Chondrocyte (in vitro differentiated cells): ENCODE results near the gene CCDC40. TPM values are rescaled to one million over a fixed set of nuclear protein-coding genes. Genes with fewer than 3 reads are reported as not detected.

ENCODE experiments used
- DNase-seq: peaks from one replicate; pipeline ENCODE4 v3.0.0; 2021; ENCODE audit warnings: mixed read lengths, low spot score
- H3K27ac Mint-ChIP-seq: one replicate; pipeline ENCODE4 v1.8.0; 2021; ENCODE audit warnings: mild to moderate bottlenecking, moderate library complexity, mixed read lengths; ENCODE audit not compliant: unreplicated experiment
- H3K27me3 Mint-ChIP-seq: 2 replicates; pipeline ENCODE4 v1.8.0; 2021; ENCODE audit warnings: low read depth, mixed read lengths
- H3K36me3 Mint-ChIP-seq: 2 replicates; pipeline ENCODE4 v1.8.0; 2021; ENCODE audit warnings: low read depth, mixed read lengths
- H3K4me1 Mint-ChIP-seq: 2 replicates; pipeline ENCODE4 v1.8.0; 2021; ENCODE audit warnings: low read depth, mild to moderate bottlenecking, mixed read lengths
- H3K4me3 Mint-ChIP-seq: one replicate; pipeline ENCODE4 v1.8.0; 2021; ENCODE audit warnings: mild to moderate bottlenecking, moderate library complexity, mixed read lengths; ENCODE audit not compliant: unreplicated experiment
- H3K9me3 Mint-ChIP-seq: 2 replicates; pipeline ENCODE4 v1.8.0; 2021; ENCODE audit warnings: low read depth, mixed read lengths
- total RNA-seq: library from RNA; stranded (reverse); gene quantifications from 3 replicates; pipeline ENCODE4 v1.2.1, GENCODE V29; 2021
- TF ChIP-seq, protein P1 (sequence below): fragments of 200-600 bp; sonication (generic); IDR thresholded peaks from 2 replicates; pipeline ENCODE4 v1.5.0; 2021; ENCODE audit warnings: antibody characterized with exemption, mild to moderate bottlenecking, moderate library complexity

Gene CCDC40
- total RNA-seq, 1 donor from 2014 or later: 5.8 TPM

- TF ChIP-seq, protein P1, sequence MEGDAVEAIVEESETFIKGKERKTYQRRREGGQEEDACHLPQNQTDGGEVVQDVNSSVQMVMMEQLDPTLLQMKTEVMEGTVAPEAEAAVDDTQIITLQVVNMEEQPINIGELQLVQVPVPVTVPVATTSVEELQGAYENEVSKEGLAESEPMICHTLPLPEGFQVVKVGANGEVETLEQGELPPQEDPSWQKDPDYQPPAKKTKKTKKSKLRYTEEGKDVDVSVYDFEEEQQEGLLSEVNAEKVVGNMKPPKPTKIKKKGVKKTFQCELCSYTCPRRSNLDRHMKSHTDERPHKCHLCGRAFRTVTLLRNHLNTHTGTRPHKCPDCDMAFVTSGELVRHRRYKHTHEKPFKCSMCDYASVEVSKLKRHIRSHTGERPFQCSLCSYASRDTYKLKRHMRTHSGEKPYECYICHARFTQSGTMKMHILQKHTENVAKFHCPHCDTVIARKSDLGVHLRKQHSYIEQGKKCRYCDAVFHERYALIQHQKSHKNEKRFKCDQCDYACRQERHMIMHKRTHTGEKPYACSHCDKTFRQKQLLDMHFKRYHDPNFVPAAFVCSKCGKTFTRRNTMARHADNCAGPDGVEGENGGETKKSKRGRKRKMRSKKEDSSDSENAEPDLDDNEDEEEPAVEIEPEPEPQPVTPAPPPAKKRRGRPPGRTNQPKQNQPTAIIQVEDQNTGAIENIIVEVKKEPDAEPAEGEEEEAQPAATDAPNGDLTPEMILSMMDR: no peak
- no peak overlapping the region for H3K27ac Mint-ChIP-seq
- H3K36me3 Mint-ChIP-seq: peaks cover 1% of the 10 kb centered on the region
- peaks cover 41% of the 10 kb centered on the region for H3K4me1 Mint-ChIP-seq
- H3K27me3 Mint-ChIP-seq: no peaks in the 10 kb centered on the region
- no peak for DNase-seq
- no peak overlapping the region for H3K4me3 Mint-ChIP-seq
- H3K9me3 Mint-ChIP-seq: no peaks in the 10 kb centered on the region
Observed at GRCh38 chr17:80064696-80065095, 28.3 kb downstream of the CCDC40 start.

- no peaks in the 10 kb centered on the region for H3K36me3 Mint-ChIP-seq
- H3K27ac Mint-ChIP-seq: no peak overlapping the region
- H3K9me3 Mint-ChIP-seq: no peaks in the 10 kb centered on the region
- H3K4me1 Mint-ChIP-seq: peaks cover 37% of the 10 kb centered on the region
- no peak for DNase-seq
- no peaks in the 10 kb centered on the region for H3K27me3 Mint-ChIP-seq
- TF ChIP-seq, protein P1: no peak
- H3K4me3 Mint-ChIP-seq: no peak overlapping the region
Observed at GRCh38 chr17:80065478-80066170, 29.2 kb downstream of the CCDC40 start.

DNA sequence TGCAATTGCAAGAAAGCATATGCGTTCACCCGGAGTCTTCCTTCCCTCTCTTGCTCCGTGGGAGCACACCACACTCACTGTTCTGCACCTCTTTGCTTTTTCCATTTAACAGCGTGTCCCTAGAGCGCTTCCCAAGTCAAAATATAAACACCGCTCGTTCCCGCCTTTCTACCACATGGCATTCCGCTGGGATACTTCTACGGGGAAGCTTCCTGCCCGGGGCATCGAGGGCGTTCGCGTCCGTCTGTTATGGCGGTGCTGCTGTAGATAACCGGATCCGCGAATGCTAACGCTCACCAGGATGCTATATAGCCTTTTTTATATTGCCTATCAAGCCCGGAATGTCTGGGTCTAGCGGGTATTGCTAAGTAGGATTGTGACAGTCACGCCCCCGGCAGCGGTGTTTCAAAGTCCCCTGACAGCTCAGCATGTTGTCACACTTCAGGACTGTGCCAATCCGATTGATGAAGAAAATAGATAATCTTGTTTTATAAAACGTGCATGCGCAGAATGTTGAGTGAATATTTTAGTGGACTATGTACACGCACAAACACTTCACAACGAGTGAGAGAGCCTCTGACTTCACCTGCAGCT lies 31.0 kb downstream of the CCDC40 start:
- no peak overlapping the region for H3K27ac Mint-ChIP-seq
- TF ChIP-seq, protein P1: no peak
- no peak for DNase-seq
- no peaks in the 10 kb centered on the region for H3K27me3 Mint-ChIP-seq
- H3K4me3 Mint-ChIP-seq: no peak overlapping the region
- no peaks in the 10 kb centered on the region for H3K36me3 Mint-ChIP-seq
- H3K4me1 Mint-ChIP-seq: peaks cover 36% of the 10 kb centered on the region
- no peaks in the 10 kb centered on the region for H3K9me3 Mint-ChIP-seq

DNA sequence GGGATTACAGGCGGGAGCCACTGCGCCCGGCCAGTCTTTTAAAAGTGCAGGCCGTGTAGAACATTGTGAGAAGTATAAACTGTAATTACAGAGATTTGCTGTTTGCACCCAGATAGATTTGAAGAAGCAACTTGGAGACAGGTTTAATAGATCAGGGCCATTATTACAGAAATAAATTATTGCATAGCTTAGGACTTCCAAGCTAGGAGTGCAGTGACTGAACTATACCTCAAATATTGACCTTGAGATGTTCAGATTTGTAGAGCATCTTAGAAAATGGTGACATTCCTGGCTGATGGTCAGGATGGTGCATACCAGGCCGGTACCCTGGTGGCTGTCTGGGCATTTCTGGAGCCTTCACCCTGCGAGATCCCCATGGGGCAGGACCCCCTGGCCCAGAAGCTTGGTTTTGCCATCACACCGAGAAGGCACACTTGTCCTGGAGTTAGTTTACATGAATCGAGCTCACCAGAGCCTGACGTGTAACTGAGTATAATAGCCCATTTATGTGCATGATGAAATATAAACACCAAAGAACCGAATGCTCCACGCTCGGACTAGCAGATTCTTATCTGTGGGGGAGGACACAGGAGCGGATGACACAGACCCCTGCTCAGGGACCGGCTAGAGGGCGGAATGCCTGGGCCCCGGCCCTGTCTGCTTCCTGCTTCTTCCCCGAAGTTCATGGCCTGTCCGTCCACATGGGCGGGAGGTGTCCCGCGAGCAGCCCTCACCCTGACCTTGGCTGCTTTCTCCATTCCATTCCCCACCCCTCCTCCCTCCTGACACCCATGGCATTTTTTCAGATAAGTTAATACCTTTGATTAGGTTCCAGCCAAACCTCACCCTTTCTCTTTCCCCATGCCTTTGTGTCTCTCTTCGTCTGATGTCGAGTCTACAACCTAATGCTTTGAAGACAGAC lies 32.1 kb downstream of the CCDC40 start:
- Mint-ChIP-seq H3K27me3 (no peaks in the 10 kb centered on the region), H3K4me3 (no peak overlapping the region), H3K4me1 (peaks cover 35% of the 10 kb centered on the region), H3K9me3 (no peaks in the 10 kb centered on the region), H3K36me3 (no peaks in the 10 kb centered on the region), H3K27ac (peak overlapping the region; percentile 71)
- DNase-seq: no peak
- TF ChIP-seq, protein P1: no peak
